H9 (cell line): Measurements from ENCODE around the gene KCNMB3. TPM values are rescaled to one million over a fixed set of nuclear protein-coding genes. Genes with fewer than 3 reads are reported as not detected.

ENCODE experiments used
- DNase-seq: peaks from one replicate; pipeline ENCODE4 v3.0.0-alpha.2; 2017
- H2AFZ ChIP-seq: one replicate; pipeline ENCODE4 v1.6.1; 2013; ENCODE audit warnings: mild to moderate bottlenecking, low read length, control low read depth, moderate library complexity
- H2AK5ac ChIP-seq: 2 replicates; pipeline ENCODE4 v1.6.1; 2013; ENCODE audit warnings: low read length, control low read depth, mixed read lengths; ENCODE audit not compliant: insufficient read length
- H2BK120ac ChIP-seq: one replicate; pipeline ENCODE4 v1.6.1; 2013; ENCODE audit warnings: low read depth, mild to moderate bottlenecking, low read length, control low read depth, inconsistent platforms; ENCODE audit not compliant: poor library complexity, severe bottlenecking
- H2BK12ac ChIP-seq: 2 replicates; pipeline ENCODE4 v1.6.1; 2013; ENCODE audit warnings: low read length, control low read depth, mixed read lengths, low read depth; ENCODE audit not compliant: insufficient read length
- H2BK15ac ChIP-seq: 2 replicates; pipeline ENCODE4 v1.6.1; 2013; ENCODE audit warnings: low read depth, low read length, control low read depth
- H2BK20ac ChIP-seq: one replicate; pipeline ENCODE4 v1.6.1; 2013; ENCODE audit warnings: low read depth, mild to moderate bottlenecking, low read length, control low read depth, inconsistent platforms; ENCODE audit not compliant: poor library complexity, severe bottlenecking
- H2BK5ac ChIP-seq: 2 replicates; pipeline ENCODE4 v1.6.1; 2013; ENCODE audit warnings: low read length, control low read depth, mixed read lengths; ENCODE audit not compliant: insufficient read length
- H3K14ac ChIP-seq: 2 replicates; pipeline ENCODE4 v1.6.1; 2013; ENCODE audit warnings: low read length, control low read depth; ENCODE audit not compliant: insufficient read depth
- H3K18ac ChIP-seq: 2 replicates; pipeline ENCODE4 v1.6.1; 2013; ENCODE audit warnings: low read depth, mild to moderate bottlenecking, mixed read lengths, low read length, control low read depth; ENCODE audit not compliant: insufficient read length
- H3K23ac ChIP-seq: 2 replicates; pipeline ENCODE4 v1.6.1; 2013; ENCODE audit warnings: low read length, control low read depth, mixed read lengths, low read depth; ENCODE audit not compliant: insufficient read length
- H3K23me2 ChIP-seq: 2 replicates; pipeline ENCODE4 v1.6.1; 2013; ENCODE audit warnings: low read depth, mild to moderate bottlenecking, mixed read lengths, low read length, control low read depth; ENCODE audit not compliant: insufficient read length, poor library complexity, severe bottlenecking
- H3K27ac ChIP-seq: 2 replicates; pipeline ENCODE4 v1.5.1; 2013; ENCODE audit warnings: low read length, control low read depth, mixed read lengths, low read depth; ENCODE audit not compliant: insufficient read length
- H3K27me3 ChIP-seq: 2 replicates; pipeline ENCODE4 v1.6.1; 2013; ENCODE audit warnings: low read length, control low read depth, inconsistent platforms; ENCODE audit not compliant: insufficient read depth
- H3K4ac ChIP-seq: 2 replicates; pipeline ENCODE4 v1.6.1; 2013; ENCODE audit warnings: low read depth, mild to moderate bottlenecking, control low read depth, inconsistent platforms, low read length, moderate library complexity
- H3K4me1 ChIP-seq: 2 replicates; pipeline ENCODE4 v1.6.1; 2013; ENCODE audit warnings: low read length, control low read depth, inconsistent platforms; ENCODE audit not compliant: insufficient read depth
- H3K4me2 ChIP-seq: 2 replicates; pipeline ENCODE4 v1.6.1; 2013; ENCODE audit warnings: low read length, control low read depth, mixed read lengths; ENCODE audit not compliant: insufficient read length, insufficient read depth
- H3K56ac ChIP-seq: 2 replicates; pipeline ENCODE4 v1.6.1; 2013; ENCODE audit warnings: low read depth, mild to moderate bottlenecking, mixed read lengths, low read length, control low read depth; ENCODE audit not compliant: insufficient read length
- H3K79me1 ChIP-seq: 2 replicates; pipeline ENCODE4 v1.6.1; 2013; ENCODE audit warnings: low read depth, mild to moderate bottlenecking, moderate library complexity, low read length, control low read depth, inconsistent platforms; ENCODE audit not compliant: insufficient read depth, poor library complexity, severe bottlenecking
- H3K79me2 ChIP-seq: 2 replicates; pipeline ENCODE4 v1.6.1; 2013; ENCODE audit warnings: low read length, control low read depth, inconsistent platforms; ENCODE audit not compliant: insufficient read depth
- H3K9ac ChIP-seq: 2 replicates; pipeline ENCODE4 v1.6.1; 2013; ENCODE audit warnings: low read length, control low read depth, mixed read lengths; ENCODE audit not compliant: insufficient read length; ENCODE audit errors: extremely low read depth
- H3K9me3 ChIP-seq: one replicate; pipeline ENCODE4 v1.6.1; 2013; ENCODE audit warnings: low read depth, low read length, inconsistent platforms; ENCODE audit not compliant: control insufficient read depth
- H3T11ph ChIP-seq: one replicate; pipeline ENCODE4 v1.6.1; 2013; ENCODE audit warnings: mild to moderate bottlenecking, low read length, control low read depth, inconsistent platforms
- H4K20me1 ChIP-seq: one replicate; pipeline ENCODE4 v1.6.1; 2013; ENCODE audit not compliant: control insufficient read depth, insufficient read length, insufficient read depth
- H4K5ac ChIP-seq: 2 replicates; pipeline ENCODE4 v1.6.1; 2013; ENCODE audit warnings: low read depth, mild to moderate bottlenecking, mixed read lengths, low read length, control low read depth; ENCODE audit not compliant: insufficient read length
- H4K8ac ChIP-seq: replicated peaks from 2 replicates; pipeline ENCODE4 v1.6.1; 2013; ENCODE audit warnings: low read length, control low read depth, mixed read lengths, low read depth; ENCODE audit not compliant: insufficient read length
- H4K91ac ChIP-seq: 2 replicates; pipeline ENCODE4 v1.6.1; 2013; ENCODE audit warnings: low read depth, mild to moderate bottlenecking, moderate library complexity, mixed read lengths, low read length, control low read depth; ENCODE audit not compliant: insufficient read length
- H3K27ac Mint-ChIP-seq, 3 experiments: 2 replicates in 2 of 3; 3 replicates in 1 of 3; pipeline ENCODE4 v1.8.0; 2020 to 2021; ENCODE audit warnings: mixed read lengths in 3 of 3, mild to moderate bottlenecking in 1 of 3, moderate library complexity in 1 of 3
- H3K27me3 Mint-ChIP-seq: 2 replicates; pipeline ENCODE4 v1.8.0; 2021; ENCODE audit warnings: low read depth, mild to moderate bottlenecking, moderate library complexity, mixed read lengths
- H3K36me3 Mint-ChIP-seq, 3 experiments: 2 replicates in 2 of 3; 3 replicates in 1 of 3; pipeline ENCODE4 v1.8.0; 2020 to 2021; ENCODE audit warnings: low read depth in 3 of 3, mixed read lengths in 3 of 3; ENCODE audit not compliant: insufficient read depth in 1 of 3
- H3K4me1 Mint-ChIP-seq, 2 experiments: 2 replicates each; pipeline ENCODE4 v1.8.0; 2020; ENCODE audit warnings: mixed read lengths in 2 of 2
- H3K4me3 Mint-ChIP-seq, 2 experiments: 2 replicates in 1 of 2; 3 replicates in 1 of 2; pipeline ENCODE4 v1.8.0; 2020 to 2021; ENCODE audit warnings: mild to moderate bottlenecking in 2 of 2, mixed read lengths in 2 of 2, moderate library complexity in 1 of 2
- H3K9me3 Mint-ChIP-seq, 2 experiments: 2 replicates in 1 of 2; 3 replicates in 1 of 2; pipeline ENCODE4 v1.8.0; 2020; ENCODE audit warnings: mild to moderate bottlenecking in 2 of 2, mixed read lengths in 2 of 2, moderate library complexity in 1 of 2
- CTCF ChIP-seq: fragments of 200-600 bp; sonication (generic); conservative IDR thresholded peaks from 3 replicates; pipeline ENCODE4 v1.8.0; 2021; ENCODE audit warnings: antibody characterized with exemption, mild to moderate bottlenecking
- whole genome bisulfite sequencing: extraction: QIAGEN DNeasy Blood & Tissue Kit; methylation state at CpG from one replicate; pipeline ENCODE4 v1.1.7; 2013; ENCODE audit warnings: missing lambda C conversion rate, low lambda C conversion rate, mixed read lengths; ENCODE audit not compliant: insufficient read length; ENCODE audit errors: extremely low coverage; 5-methylcytosine and 5-hydroxymethylcytosine counted together
- total RNA-seq: library from RNA; stranded (reverse); gene quantifications from 2 replicates; pipeline ENCODE4 v1.2.1, GENCODE V29; 2021

Gene KCNMB3
- total RNA-seq, 1 experiment from 2014 or later = 1.6 TPM

GRCh38 chr3:179234199-179234598, 16.7 kb downstream of the KCNMB3 start:
- TF ChIP-seq CTCF = no peak
- Mint-ChIP-seq H3K4me3 (no peak overlapping the region), H3K27ac (no peak overlapping the region), H3K9me3 (no peaks in the 10 kb centered on the region), H3K27me3 (no peaks in the 10 kb centered on the region), H3K36me3 (peaks cover 13 to 19% (median 15%) of the 10 kb centered on the region in 3 experiments), H3K4me1 (peaks cover 14 to 17% of the 10 kb centered on the region in 2 experiments; a peak in 3 of 4 replicates)
- Histone ChIP-seq H3K4me2 (no peak overlapping the region), H3K4me1 (peaks cover 3% of the 10 kb centered on the region; the same call in 1 of the 2 replicates), H3K27ac (no peak overlapping the region), H2BK120ac (no peak overlapping the region), H3K18ac (no peak overlapping the region), H3K79me2 (no peaks in the 10 kb centered on the region), H3K4ac (no peak overlapping the region), H2BK20ac (no peak overlapping the region), H4K8ac (no peak overlapping the region), H3K9ac (no peak overlapping the region), H3K23me2 (no peaks in the 10 kb centered on the region), H3K23ac (no peak overlapping the region), H3K9me3 (no peaks in the 10 kb centered on the region), H2BK12ac (no peak overlapping the region), H3K27me3 (no peaks in the 10 kb centered on the region), H2AK5ac (no peak overlapping the region), H2AFZ (no peak overlapping the region), H4K5ac (no peak overlapping the region), H3T11ph (no peak overlapping the region), H3K14ac (no peak overlapping the region), H3K56ac (no peak overlapping the region), H4K20me1 (no peaks in the 10 kb centered on the region), H4K91ac (no peak overlapping the region), H2BK5ac (no peak overlapping the region), H3K79me1 (no peaks in the 10 kb centered on the region), H2BK15ac (no peak overlapping the region)
- WGBS = no CpG with 5 or more reads among the region's 4 CpGs
- DNase-seq = no peak
